Fibroblast of lung (primary cell): ENCODE measurements around the gene AHSP.

ENCODE experiments used
- CTCF ChIP-seq, 2 donors: IDR thresholded peaks in 1 of 2; conservative IDR thresholded peaks in 1 of 2; 1 replicate in 1 of 2; 2 replicates in 1 of 2; pipeline ENCODE4 v1.5.1; 2011 to 2012; ENCODE audit warnings: low read length in 2 of 2, control low read depth in 1 of 2, inconsistent platforms in 1 of 2, low read depth in 1 of 2, mild to moderate bottlenecking in 1 of 2
- EZH2 ChIP-seq: IDR thresholded peaks from 2 replicates; pipeline ENCODE4 v1.5.1; 2012; ENCODE audit warnings: low read length, control low read depth, mild to moderate bottlenecking; ENCODE audit errors: missing control alignments

- TF ChIP-seq CTCF (conservative IDR thresholded peaks at IDR 0.05 in 1 of 2, IDR thresholded peaks at IDR 0.05 in 1 of 2; ENCODE audit: low read depth in 1 of 2, low read length in 2 of 2) (no peak), EZH2 (no peak)
Measured at GRCh38 chr16:31530405-31530804, 2.7 kb downstream of the AHSP start.
